DMS114 treated with DMSO at 0.1 percent for 48 hours (cell line): Measurements from ENCODE around the gene NCKAP5.

Source experiments
- DNase-seq: peaks from one replicate; lab custom pipeline; 2025; ENCODE audit not compliant: unreplicated experiment; lab: John Stamatoyannopoulos, UW

Gene NCKAP5

GRCh38 chr2:133498662-133499585 lies 69.3 kb downstream of the NCKAP5 start:
- DNase-seq = no peak

- DNase-seq = no peak
Measured at GRCh38 chr2:133497951-133498565, 70.2 kb downstream of the NCKAP5 start.

DNA sequence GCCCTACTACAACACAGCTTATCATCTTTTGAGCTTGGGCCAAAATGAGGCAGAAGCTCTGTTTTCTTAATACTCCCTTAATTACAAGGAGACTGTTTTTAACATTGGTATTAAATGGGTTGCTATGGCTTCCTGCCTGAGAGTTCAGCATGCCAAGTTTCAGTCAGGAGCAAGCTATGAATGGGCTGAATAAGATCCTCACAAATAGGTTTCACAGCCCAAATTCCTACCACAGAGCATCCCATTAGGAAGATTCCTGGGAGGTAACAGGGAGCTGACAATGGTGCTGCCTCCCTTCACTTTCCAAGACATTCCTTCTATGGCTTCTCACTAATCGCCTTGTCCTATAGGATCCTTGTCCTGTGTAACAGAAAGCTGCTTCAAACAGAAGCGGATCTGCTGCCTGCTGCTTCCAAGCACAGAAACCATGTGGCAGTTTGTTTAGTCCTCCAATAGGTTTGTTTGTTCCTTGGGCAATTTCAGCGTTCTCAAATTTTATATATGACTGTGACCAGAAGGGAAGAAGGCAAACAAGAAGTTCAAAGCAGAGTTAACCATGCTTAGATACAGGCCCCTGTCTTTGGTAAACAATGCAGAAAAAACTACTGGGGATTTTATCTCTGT lies 70.9 kb downstream of the NCKAP5 start:
- DNase-seq = no peak

DNA sequence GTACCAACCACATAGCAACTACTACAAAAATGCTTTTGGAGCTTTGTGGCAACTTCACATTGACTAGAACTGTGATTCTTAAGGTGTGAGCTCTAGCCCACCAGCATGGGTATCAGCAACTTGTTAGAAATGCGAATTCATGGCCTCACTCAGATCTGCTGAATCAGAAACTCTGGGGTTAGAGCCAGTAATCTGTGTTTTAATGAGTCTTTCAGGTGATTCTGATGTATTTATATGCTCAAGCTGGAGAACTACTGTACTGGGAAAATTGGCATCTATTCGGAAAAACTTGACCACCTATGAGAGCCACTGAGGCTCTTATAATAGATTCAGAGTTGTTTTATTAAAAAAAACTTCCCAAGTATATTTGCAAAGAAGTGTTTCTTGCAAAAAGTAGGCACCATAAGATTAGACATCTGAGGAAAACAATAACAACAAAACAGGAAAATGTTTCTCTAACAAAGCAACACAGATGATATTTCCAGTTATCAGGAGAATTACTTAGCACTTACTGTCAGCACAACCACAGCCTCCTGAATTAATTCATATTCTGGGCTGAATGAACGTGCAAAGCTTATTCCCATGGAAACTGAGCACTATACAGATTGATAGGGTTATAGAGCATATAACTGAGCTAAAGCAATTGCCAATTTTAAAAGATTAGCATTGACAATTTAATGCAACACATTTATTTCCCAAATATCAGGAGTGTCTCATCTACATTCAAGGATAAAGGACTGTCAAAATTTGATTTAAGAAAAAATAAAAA lies 71.6 kb downstream of the NCKAP5 start:
- no peak for DNase-seq

GRCh38 chr2:133495226-133495625 lies 73.0 kb downstream of the NCKAP5 start:
- no peak for DNase-seq

- no peak for DNase-seq
Measured at GRCh38 chr2:133492719-133493380, 75.4 kb downstream of the NCKAP5 start.

- DNase-seq = no peak
Measured at GRCh38 chr2:133490411-133490980, 77.8 kb downstream of the NCKAP5 start.

DNA sequence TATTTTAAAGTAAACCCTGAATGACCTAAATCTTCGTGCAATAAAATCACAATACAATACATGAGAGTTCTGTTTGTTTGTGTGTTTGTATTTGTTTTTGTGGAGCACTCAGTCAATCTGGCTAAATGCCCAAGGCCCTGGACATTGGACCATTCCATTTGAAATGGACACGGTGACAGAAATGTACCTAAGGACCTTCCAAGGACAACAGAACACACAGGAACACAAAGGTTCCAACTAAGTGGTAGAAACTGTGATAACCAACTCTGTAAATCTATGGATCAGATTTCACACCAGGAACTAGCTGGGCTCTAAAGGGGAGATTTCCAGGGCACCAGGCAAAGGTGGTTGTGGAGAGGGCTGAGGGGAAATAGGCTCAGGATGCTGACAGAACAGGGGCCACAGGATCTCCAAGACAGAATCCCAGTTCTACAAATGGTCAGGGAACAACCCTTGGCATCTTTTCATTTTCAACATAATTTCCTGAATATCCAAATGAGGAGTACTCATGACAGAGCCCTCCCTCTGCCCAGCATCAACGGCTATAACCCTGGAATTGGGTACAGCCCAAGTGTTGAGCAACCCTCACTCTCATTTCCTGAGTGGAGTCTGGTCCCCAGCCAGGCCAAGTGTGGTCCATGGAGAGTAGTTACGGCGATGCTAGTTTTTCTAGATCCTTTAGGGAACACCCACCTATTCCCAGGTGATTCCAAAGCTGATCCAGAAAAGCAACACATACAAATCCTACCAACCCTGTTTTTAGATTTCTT lies 78.4 kb downstream of the NCKAP5 start:
- no peak for DNase-seq

- no peak for DNase-seq
Measured at GRCh38 chr2:133489146-133489545, 79.1 kb downstream of the NCKAP5 start.

GRCh38 chr2:133486771-133487191 lies 81.5 kb downstream of the NCKAP5 start:
- DNase-seq = no peak

DNA sequence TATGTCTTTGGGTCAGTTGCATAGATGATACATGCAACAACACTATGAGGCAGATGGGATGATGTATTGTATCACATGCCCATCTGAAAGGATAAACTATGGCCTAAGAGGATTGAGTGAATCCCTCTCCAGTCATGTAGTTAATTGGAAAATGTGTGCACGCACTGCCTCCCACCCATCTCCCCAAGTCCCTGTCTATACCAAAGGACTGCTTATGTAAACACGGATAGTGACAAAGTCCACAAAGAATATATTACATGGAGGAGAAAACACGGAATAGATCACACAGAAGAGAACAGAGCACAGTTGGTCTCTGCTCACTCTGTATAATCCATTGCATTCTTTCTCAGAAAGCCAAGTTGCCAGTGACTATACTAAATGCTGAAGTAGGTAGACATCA lies 82.4 kb downstream of the NCKAP5 start:
- DNase-seq = no peak

GRCh38 chr2:133484784-133485183 lies 83.5 kb downstream of the NCKAP5 start:
- DNase-seq = no peak

DNA sequence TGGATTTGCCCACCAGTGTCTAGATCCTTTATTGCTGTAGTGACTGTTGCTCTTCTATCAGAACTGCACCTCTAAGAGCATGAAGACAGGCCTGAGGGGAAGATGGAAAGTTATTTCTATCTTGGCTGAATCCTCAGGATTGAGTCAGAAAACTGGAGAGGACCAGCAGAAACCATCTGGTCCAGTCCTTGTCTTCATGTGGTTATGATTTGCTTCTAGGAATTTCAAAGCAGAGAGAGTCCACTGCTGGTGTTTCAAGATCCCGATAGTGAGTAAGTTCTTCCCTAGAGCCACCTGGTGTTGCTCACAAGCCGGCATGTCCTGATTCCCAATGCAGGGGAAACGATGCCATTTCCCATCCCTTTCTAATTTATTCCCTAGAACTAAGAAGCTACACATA lies 84.2 kb downstream of the NCKAP5 start:
- DNase-seq = no peak

DNA sequence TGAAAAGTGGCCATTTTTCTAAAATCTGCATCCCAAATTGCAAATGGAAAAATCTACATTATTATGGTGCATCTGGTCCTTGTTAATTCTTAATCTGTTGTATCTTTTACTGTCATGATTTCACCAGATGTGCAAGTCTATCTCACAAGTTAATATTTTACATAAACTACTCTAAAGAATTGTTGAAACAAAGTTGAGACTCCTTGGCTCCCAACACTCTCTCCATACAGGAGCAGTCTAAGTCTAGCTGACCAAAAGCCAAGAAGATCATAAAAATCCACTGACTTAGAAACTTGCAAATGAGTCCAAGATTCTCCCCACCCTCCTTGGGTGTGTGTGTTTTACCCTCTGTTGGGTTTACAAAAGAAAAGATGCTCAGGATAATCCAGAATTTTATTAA lies 85.1 kb downstream of the NCKAP5 start:
- no peak for DNase-seq

DNA sequence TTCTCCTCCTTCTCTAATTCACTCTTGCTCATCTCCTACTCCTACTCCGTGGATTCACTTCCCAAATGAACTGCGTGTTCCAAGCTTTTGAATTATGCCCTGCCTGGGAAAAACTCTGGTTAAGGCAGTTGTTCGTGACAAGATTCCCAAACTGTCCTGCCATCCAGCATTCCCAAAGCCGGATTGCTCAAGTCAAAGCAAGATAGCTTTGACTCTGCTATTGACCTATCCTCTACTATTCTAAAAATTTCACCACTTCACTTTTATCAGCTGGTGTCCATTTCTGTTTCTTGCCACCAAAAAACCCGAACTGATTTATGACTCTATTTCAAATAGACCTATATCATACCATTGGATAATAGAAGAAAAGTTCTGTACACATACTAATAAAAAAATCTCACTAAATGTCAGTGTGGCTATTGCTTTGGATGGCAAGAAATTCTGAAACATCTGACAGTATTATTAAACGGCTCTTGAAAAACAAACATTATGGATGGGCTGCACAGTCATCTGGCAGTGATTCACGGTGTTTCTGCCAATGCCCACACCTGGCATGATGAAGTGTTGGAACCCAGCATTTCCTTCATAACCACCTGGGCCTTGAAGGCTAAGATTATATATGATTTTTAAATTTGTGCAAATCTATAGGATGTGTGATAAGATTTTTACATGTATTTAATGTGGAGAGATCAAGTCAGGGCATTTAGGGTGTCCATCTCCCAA lies 87.4 kb downstream of the NCKAP5 start:
- DNase-seq = no peak

- DNase-seq = no peak
Measured at GRCh38 chr2:133477616-133477990, 90.7 kb downstream of the NCKAP5 start.

DNA sequence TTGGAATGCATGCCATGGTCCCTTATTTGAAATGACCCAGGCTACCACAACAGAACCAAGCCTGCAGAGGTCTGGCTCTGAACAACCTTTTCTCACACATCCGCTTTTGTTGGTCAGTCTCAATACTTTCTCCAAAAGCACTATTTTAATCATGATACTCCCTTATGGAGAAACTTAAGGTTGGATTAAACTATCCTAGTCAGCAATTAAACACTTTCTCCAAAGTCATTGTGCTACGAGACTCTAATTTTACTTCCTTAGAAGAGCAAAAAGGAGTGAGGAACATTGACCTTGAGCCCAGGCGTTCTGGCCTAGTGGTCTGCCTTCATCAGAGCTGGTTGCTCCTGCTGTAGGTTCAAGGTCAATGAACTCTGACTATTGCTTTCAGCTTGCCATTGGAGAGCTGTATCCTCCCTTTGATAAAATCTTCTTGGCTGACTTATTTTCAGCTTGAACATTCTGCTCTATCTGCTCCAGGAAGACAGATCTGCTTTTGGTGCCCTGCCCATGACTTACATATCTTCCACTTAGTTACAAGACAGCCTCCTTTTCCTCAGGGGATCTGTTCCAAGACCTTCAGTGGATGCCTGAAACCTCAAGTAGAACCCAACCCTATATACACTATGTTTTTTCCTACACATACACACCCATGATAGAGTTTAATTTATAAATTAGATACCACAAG lies 91.2 kb downstream of the NCKAP5 start:
- DNase-seq = no peak

DNA sequence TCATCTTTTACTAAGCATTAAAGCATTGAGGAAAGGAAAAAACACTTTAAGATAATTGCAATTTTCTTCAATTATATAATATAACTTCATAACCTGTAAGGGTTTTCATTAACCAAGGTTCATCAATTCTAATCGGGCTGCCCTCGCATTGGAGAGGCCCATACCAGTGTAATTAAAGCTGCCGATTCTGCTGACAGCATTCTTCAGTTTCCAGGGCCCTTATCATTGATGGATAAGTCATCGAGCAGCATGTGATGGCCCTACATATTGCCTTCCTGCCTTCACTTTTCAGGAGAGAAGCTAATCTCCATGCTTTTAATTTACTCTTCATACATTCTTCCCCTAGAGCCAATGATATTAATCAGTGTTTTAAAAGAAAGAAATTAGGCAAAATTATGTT lies 92.0 kb downstream of the NCKAP5 start:
- DNase-seq = no peak
